PC-9 (cell line): Measurements from ENCODE around the gene DNAJC11. TPM values are rescaled to one million over a fixed set of nuclear protein-coding genes. Genes with fewer than 3 reads are reported as not detected.
"Not testable (repeated sequence)": the region's sequence is repeated elsewhere in the genome, so short reads cannot be mapped to it uniquely, and the experiment has no call there.

Source experiments
- BruUV-seq: library from RNA; stranded (reverse); fragments of 400-500 nt; replicated peaks from 2 replicates; lab custom pipeline; 2021; lab: Mats Ljungman, UMichigan
- CTCF ChIA-PET: fragments of 300-600 bp; sonication (Branson Sonifier 250); formaldehyde crosslinking; loops from one replicate; lab custom pipeline; 2022; ENCODE audit warnings: antibody characterized with exemption; lab: Charles Lee
- POLR2A ChIA-PET: fragments of 300-600 bp; sonication (Branson Sonifier 250); formaldehyde crosslinking; loops from one replicate; lab custom pipeline; 2022; ENCODE audit warnings: antibody characterized with exemption; ENCODE audit not compliant: unreplicated experiment; lab: Charles Lee
- DNase-seq, 2 experiments: peaks; one replicate each; pipeline versions ENCODE4 v3.0.0 to v3.0.0-alpha.2; 2015 to 2022; ENCODE audit warnings: mixed read lengths in 1 of 2
- H2AFZ ChIP-seq: fragments of 200-600 bp; sonication (generic); 2 replicates; pipeline ENCODE4 v1.8.1; 2017; ENCODE audit warnings: antibody characterized with exemption
- H3F3A ChIP-seq: fragments of 200-600 bp; sonication (generic); 2 replicates; pipeline ENCODE4 v1.8.1; 2017; ENCODE audit warnings: antibody characterized with exemption, mild to moderate bottlenecking, low read depth; ENCODE audit not compliant: insufficient read depth
- H3K27ac ChIP-seq: fragments of 200-600 bp; sonication (generic); 2 replicates; pipeline ENCODE4 v1.6.1; 2016; ENCODE audit warnings: mixed run types
- H3K27me3 ChIP-seq: fragments of 200-600 bp; sonication (generic); 2 replicates; pipeline ENCODE4 v1.6.1; 2016; ENCODE audit warnings: low read depth, mixed run types; ENCODE audit not compliant: insufficient read depth
- H3K36me3 ChIP-seq: fragments of 200-600 bp; sonication (generic); 2 replicates; pipeline ENCODE4 v1.6.1; 2016; ENCODE audit warnings: low read depth, mixed run types
- H3K4me1 ChIP-seq: fragments of 200-600 bp; sonication (generic); replicated peaks from 2 replicates; pipeline ENCODE4 v1.6.1; 2016; ENCODE audit warnings: mixed run types; ENCODE audit not compliant: insufficient read depth
- H3K4me2 ChIP-seq: fragments of 200-600 bp; sonication (generic); 2 replicates; pipeline ENCODE4 v1.6.1; 2017; ENCODE audit warnings: mixed run types
- H3K4me3 ChIP-seq: fragments of 200-600 bp; sonication (generic); 2 replicates; pipeline ENCODE4 v1.6.1; 2016; ENCODE audit warnings: mixed run types
- H3K79me2 ChIP-seq: fragments of 200-600 bp; sonication (generic); 2 replicates; pipeline ENCODE4 v1.6.1; 2017; ENCODE audit warnings: low read depth, mixed run types
- H3K9me2 ChIP-seq: fragments of 200-600 bp; sonication (generic); 2 replicates; pipeline ENCODE4 v1.8.1; 2017; ENCODE audit warnings: mild to moderate bottlenecking; ENCODE audit not compliant: insufficient read depth
- H3K9me3 ChIP-seq: fragments of 200-600 bp; sonication (generic); 2 replicates; pipeline ENCODE4 v1.8.1; 2016; ENCODE audit warnings: low read depth; ENCODE audit not compliant: insufficient read depth
- H4K20me1 ChIP-seq: fragments of 200-600 bp; sonication (generic); 2 replicates; pipeline ENCODE4 v1.8.1; 2017; ENCODE audit not compliant: insufficient read depth
- CTCF ChIP-seq: fragments of 200-600 bp; sonication (generic); conservative IDR thresholded peaks from 2 replicates; pipeline ENCODE4 v1.6.1; 2017; ENCODE audit warnings: mixed run types, antibody characterized with exemption, mild to moderate bottlenecking, moderate library complexity
- EZH2 ChIP-seq: fragments of 200-600 bp; sonication (generic); IDR thresholded peaks from 2 replicates; pipeline ENCODE4 v1.8.0; 2017; ENCODE audit warnings: antibody characterized with exemption, low read depth
- intact Hi-C: fragments of 100-400 bp; cut with micrococcal nuclease; formaldehyde crosslinking; loops from one replicate; pipeline ENCODE4 v1.10.0; 2022; ENCODE audit not compliant: unreplicated experiment
- total RNA-seq: library from RNA; stranded (reverse); gene quantifications from 2 replicates; pipeline ENCODE4 v1.2.3, GENCODE V29; 2021

Gene DNAJC11
- total RNA-seq, 1 experiment from 2014 or later = 52.8 TPM

GRCh38 chr1:6668503-6668902 is 33.1 kb downstream of the DNAJC11 start:
- Histone ChIP-seq H3K9me2 (no peaks in the 10 kb centered on the region), H3K4me1 (no peaks in the 10 kb centered on the region), H4K20me1 (no peaks in the 10 kb centered on the region), H3K79me2 (no peaks in the 10 kb centered on the region), H3F3A (no peaks in the 10 kb centered on the region), H3K36me3 (no peaks in the 10 kb centered on the region), H3K27ac (no peak overlapping the region), H3K4me2 (no peak overlapping the region), H3K27me3 (no peaks in the 10 kb centered on the region), H3K4me3 (no peak overlapping the region), H2AFZ (no peak overlapping the region), H3K9me3 (no peaks in the 10 kb centered on the region)
- DNase-seq = no peak
- no TSS peak for BruUV-seq
- ChIA-PET CTCF (no interaction called here), POLR2A (no interaction called here)
- intact Hi-C loops = no loop called here
- no peak for TF ChIP-seq EZH2
- no peak for TF ChIP-seq CTCF

GRCh38 chr1:6667139-6667538 is 34.5 kb downstream of the DNAJC11 start:
- H3K27me3 ChIP-seq = no peaks in the 10 kb centered on the region
- TF ChIP-seq CTCF (no peak), EZH2 (no peak)
- POLR2A ChIA-PET = interaction anchor here (0.7 kb wide), 1 partner anchor 13 kb away, joined by 3 read pairs; no protein-coding TSS in a partner anchor
- no peaks in the 10 kb centered on the region for H3K79me2 ChIP-seq
- no peak for DNase-seq
- no peaks in the 10 kb centered on the region for H3K4me1 ChIP-seq
- H3K4me3 ChIP-seq = no peak overlapping the region
- no peaks in the 10 kb centered on the region for H3F3A ChIP-seq
- intact Hi-C loops = no loop called here
- CTCF ChIA-PET = no interaction called here
- BruUV-seq = no TSS peak
- no peaks in the 10 kb centered on the region for H3K9me2 ChIP-seq
- H3K36me3 ChIP-seq = no peaks in the 10 kb centered on the region
- H3K9me3 ChIP-seq = no peaks in the 10 kb centered on the region
- no peak overlapping the region for H3K4me2 ChIP-seq
- H3K27ac ChIP-seq = no peak overlapping the region
- no peaks in the 10 kb centered on the region for H4K20me1 ChIP-seq
- H2AFZ ChIP-seq = no peak overlapping the region

- BruUV-seq = no TSS peak
- DNase-seq = no peak
- no peaks in the 10 kb centered on the region for H3K27me3 ChIP-seq
These were observed 34.9 kb downstream of the DNAJC11 start for GRCh38 chr1:6666696-6667095.

GRCh38 chr1:6662468-6662867 is 39.1 kb downstream of the DNAJC11 start:
- H3F3A ChIP-seq, DNase-seq, H3K9me3 ChIP-seq, BruUV-seq, H3K4me3 ChIP-seq, H2AFZ ChIP-seq, H4K20me1 ChIP-seq, H3K27me3 ChIP-seq, intact Hi-C loops, H3K27ac ChIP-seq, POLR2A ChIA-PET, H3K36me3 ChIP-seq, H3K9me2 ChIP-seq, H3K4me2 ChIP-seq, H3K79me2 ChIP-seq, H3K4me1 ChIP-seq: not testable (repeated sequence)
- CTCF ChIA-PET = interaction anchor here (0.7 kb wide), 1 partner anchor 81 kb away, joined by 3 read pairs; no protein-coding TSS in a partner anchor

More at GRCh38 chr1:6666696-6667095, 34.9 kb downstream of the DNAJC11 start:
- Histone ChIP-seq H3K4me1 (no peaks in the 10 kb centered on the region), H3K4me3 (no peak overlapping the region), H3K27ac (no peak overlapping the region), H3K9me3 (no peaks in the 10 kb centered on the region), H3K4me2 (no peak overlapping the region), H3K36me3 (no peaks in the 10 kb centered on the region), H4K20me1 (no peaks in the 10 kb centered on the region), H2AFZ (no peak overlapping the region), H3K79me2 (no peaks in the 10 kb centered on the region), H3F3A (no peaks in the 10 kb centered on the region), H3K9me2 (no peaks in the 10 kb centered on the region)
- TF ChIP-seq CTCF = no peak
- TF ChIP-seq EZH2 = no peak
- intact Hi-C loops = no loop called here
- ChIA-PET CTCF (interaction anchor here (0.5 kb wide), 1 partner anchor 478 kb away, joined by 7 read pairs; no protein-coding TSS in a partner anchor), POLR2A (interaction anchor here (0.7 kb wide), 1 partner anchor 12 kb away, joined by 3 read pairs; no protein-coding TSS in a partner anchor)
